Measurements from ENCODE around the gene CAV3.

The CAV3 gene

GRCh38 chr3:8761866-8762265 is 28.3 kb downstream of the CAV3 start:
- no peak for DNase-seq (ENCODE audit: low spot score)

GRCh38 chr3:8762607-8763377 is 29.2 kb downstream of the CAV3 start:
- DNase-seq (ENCODE audit: low spot score) = no peak

- DNase-seq (ENCODE audit: low spot score) = no peak
These were observed 30.9 kb downstream of the CAV3 start for GRCh38 chr3:8764528-8764927.

GRCh38 chr3:8765528-8765927 is 31.9 kb downstream of the CAV3 start:
- no peak for DNase-seq (ENCODE audit: low spot score)

- DNase-seq (ENCODE audit: low spot score) = no peak
These were observed 32.5 kb downstream of the CAV3 start for GRCh38 chr3:8766148-8766547.

- DNase-seq (ENCODE audit: low spot score) = no peak
These were observed 33.7 kb downstream of the CAV3 start for GRCh38 chr3:8767256-8767666.

- DNase-seq (ENCODE audit: low spot score) = no peak
These were observed 34.2 kb downstream of the CAV3 start for GRCh38 chr3:8767667-8768363.

GRCh38 chr3:8768364-8769087 is 34.9 kb downstream of the CAV3 start:
- no peak for DNase-seq (ENCODE audit: low spot score)

GRCh38 chr3:8769088-8769822 is 35.7 kb downstream of the CAV3 start, which contains the start of gene OXTR:
TSS of gene OXTR (minus strand) at chr3:8769613. CDS start at chr3:8768187, 1,426 bp downstream.
- DNase-seq (ENCODE audit: low spot score) = peak; percentile 91

GRCh38 chr3:8773941-8774542 is 40.4 kb downstream of the CAV3 start:
- DNase-seq (ENCODE audit: low spot score) = no peak

- no peak for DNase-seq (ENCODE audit: low spot score)
These were observed 41.6 kb downstream of the CAV3 start for GRCh38 chr3:8775181-8775580.

- no peak for DNase-seq (ENCODE audit: low spot score)
These were observed 42.0 kb downstream of the CAV3 start for GRCh38 chr3:8775602-8776001.

- peak; percentile 50 for DNase-seq (ENCODE audit: low spot score)
These were observed 42.8 kb downstream of the CAV3 start for GRCh38 chr3:8776406-8776805.

GRCh38 chr3:8777201-8777977 is 43.8 kb downstream of the CAV3 start:
- DNase-seq (ENCODE audit: low spot score) = no peak

GRCh38 chr3:8777978-8778267 is 44.3 kb downstream of the CAV3 start:
- DNase-seq (ENCODE audit: low spot score) = no peak

- no peak for DNase-seq (ENCODE audit: low spot score)
These were observed 44.9 kb downstream of the CAV3 start for GRCh38 chr3:8778475-8778874.

GRCh38 chr3:8780279-8780678 is 46.7 kb downstream of the CAV3 start:
- DNase-seq (ENCODE audit: low spot score) = no peak

GRCh38 chr3:8784676-8785435 is 51.3 kb downstream of the CAV3 start:
- DNase-seq (ENCODE audit: low spot score) = no peak

- no peak for DNase-seq (ENCODE audit: low spot score)
These were observed 56.9 kb downstream of the CAV3 start for GRCh38 chr3:8790529-8790928.

- DNase-seq (ENCODE audit: low spot score) = peak; percentile 86
These were observed 59.6 kb downstream of the CAV3 start for GRCh38 chr3:8793242-8793641.

Measured in AG08395 (cell line).